ENCODE data around the gene TMSB4X.
A peak's percentile ranks its signal among the peaks of the same experiment; 100 is the strongest.
"Not testable (repeated sequence)": the region's sequence is repeated elsewhere in the genome, so short reads cannot be mapped to it uniquely, and the experiment has no call there.

The TMSB4X gene

GRCh38 chrX:13009844-13010243 is 34.9 kb downstream of the TMSB4X start:
- Histone ChIP-seq H3K27me3 (ENCODE audit: control insufficient read depth, insufficient read depth, low read length) (no peaks in the 10 kb centered on the region), H3K36me3 (ENCODE audit: control insufficient read depth, insufficient read depth, low read length) (no peaks in the 10 kb centered on the region), H3K4me3 (ENCODE audit: low read length) (no peak overlapping the region), H3K4me1 (ENCODE audit: control insufficient read depth, insufficient read depth, low read length) (peaks cover 7% of the 10 kb centered on the region), H3K27ac (ENCODE audit: low read depth, low read length) (no peak overlapping the region), H3K9ac (ENCODE audit: low read length) (no peak overlapping the region)

GRCh38 chrX:13010546-13010945 is 35.6 kb downstream of the TMSB4X start:
- Histone ChIP-seq H3K4me1 (ENCODE audit: control insufficient read depth, insufficient read depth, low read length) (peaks cover 7% of the 10 kb centered on the region), H3K9ac (ENCODE audit: low read length) (no peak overlapping the region), H3K36me3 (ENCODE audit: control insufficient read depth, insufficient read depth, low read length) (no peaks in the 10 kb centered on the region), H3K27me3 (ENCODE audit: control insufficient read depth, insufficient read depth, low read length) (no peaks in the 10 kb centered on the region), H3K27ac (ENCODE audit: low read depth, low read length) (no peak overlapping the region), H3K4me3 (ENCODE audit: low read length) (no peak overlapping the region)

DNA sequence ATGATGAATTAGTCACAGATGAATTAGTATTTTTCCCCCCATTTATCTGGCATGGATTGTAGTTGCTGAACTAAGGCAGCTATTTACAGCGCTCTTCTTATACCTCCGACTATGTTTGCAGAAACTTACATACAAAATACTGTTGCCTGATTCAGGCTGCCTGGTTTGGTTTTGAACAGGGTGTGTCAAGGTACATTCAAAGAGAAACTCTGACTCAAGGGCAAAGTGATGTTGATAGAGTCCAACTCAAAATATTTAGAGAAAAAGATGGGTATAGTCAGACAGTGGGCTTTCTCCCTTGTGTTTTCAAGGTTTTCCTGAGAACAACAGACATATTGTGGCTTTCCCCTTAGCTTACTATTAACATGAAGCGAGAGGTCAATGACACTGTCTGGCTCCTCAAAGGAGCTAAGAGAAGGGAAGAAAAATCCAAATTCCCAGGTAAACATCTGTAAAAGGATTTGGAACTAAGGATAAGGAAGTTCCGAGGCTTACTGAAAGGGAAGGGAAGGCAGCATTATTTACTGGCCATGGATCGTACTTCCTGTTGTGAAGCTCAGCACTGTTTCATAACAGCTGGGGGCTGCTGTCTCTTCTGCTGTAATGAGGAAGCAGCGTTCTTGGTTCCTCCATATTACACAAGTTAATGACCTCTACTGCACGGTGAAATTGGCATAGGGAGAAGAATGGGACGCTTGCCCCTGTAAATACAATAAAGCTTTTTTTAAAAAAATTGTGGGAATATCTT is 38.6 kb downstream of the TMSB4X start:
- Histone ChIP-seq H3K27ac (ENCODE audit: low read depth, low read length) (peak overlapping the region; percentile 60), H3K9ac (ENCODE audit: low read length) (no peak overlapping the region)

GRCh38 chrX:13014111-13015096 is 39.5 kb downstream of the TMSB4X start:
- no peaks in the 10 kb centered on the region for H3K36me3 ChIP-seq (ENCODE audit: control insufficient read depth, insufficient read depth, low read length)
- no peaks in the 10 kb centered on the region for H3K4me1 ChIP-seq (ENCODE audit: control insufficient read depth, insufficient read depth, low read length)
- no peak overlapping the region for H3K9ac ChIP-seq (ENCODE audit: low read length)
- no peaks in the 10 kb centered on the region for H3K27me3 ChIP-seq (ENCODE audit: control insufficient read depth, insufficient read depth, low read length)
- H3K27ac ChIP-seq (ENCODE audit: low read depth, low read length) = no peak overlapping the region
- no peak overlapping the region for H3K4me3 ChIP-seq (ENCODE audit: low read length)

More for the DNA sequence above, 38.6 kb downstream of the TMSB4X start:
- Histone ChIP-seq H3K4me3 (ENCODE audit: low read length) (no peak overlapping the region), H3K4me1 (ENCODE audit: control insufficient read depth, insufficient read depth, low read length) (no peaks in the 10 kb centered on the region), H3K36me3 (ENCODE audit: control insufficient read depth, insufficient read depth, low read length) (no peaks in the 10 kb centered on the region), H3K27me3 (ENCODE audit: control insufficient read depth, insufficient read depth, low read length) (no peaks in the 10 kb centered on the region)

DNA sequence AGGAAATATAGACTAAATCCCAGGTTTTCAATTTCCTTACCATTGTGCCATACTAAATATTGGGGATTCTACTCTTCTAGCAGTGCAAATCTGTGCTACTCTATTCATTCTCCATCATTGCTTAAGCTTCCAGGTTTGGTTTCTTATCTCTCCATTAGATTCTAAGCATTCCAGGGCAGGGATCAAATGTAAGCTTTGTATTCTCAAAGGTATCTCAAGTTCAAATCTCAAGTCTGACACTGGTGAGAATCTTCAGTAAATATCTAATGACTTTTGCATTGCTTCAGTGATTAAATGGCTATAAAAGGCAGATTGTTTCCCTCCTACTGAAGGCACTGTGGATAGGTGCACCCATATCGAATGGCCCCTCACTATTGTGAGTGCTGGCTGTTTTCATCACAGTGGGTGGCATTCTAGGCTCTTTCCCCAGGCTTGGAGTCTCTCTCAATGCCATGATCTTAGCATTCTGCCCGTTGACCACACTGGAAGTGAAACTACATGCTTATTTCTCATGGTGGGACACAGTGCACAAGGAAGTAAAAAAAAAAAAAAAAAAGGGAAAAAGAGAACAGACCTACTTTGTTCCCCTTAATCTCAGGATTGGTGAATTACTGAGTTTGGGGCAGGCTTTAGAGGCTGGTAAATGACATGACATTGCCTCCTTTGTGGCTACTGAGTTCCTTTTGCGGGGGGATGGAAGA is 40.8 kb downstream of the TMSB4X start:
- H3K27ac ChIP-seq (ENCODE audit: low read depth, low read length) = no peak overlapping the region
- no peaks in the 10 kb centered on the region for H3K4me1 ChIP-seq (ENCODE audit: control insufficient read depth, insufficient read depth, low read length)
- H3K36me3 ChIP-seq (ENCODE audit: control insufficient read depth, insufficient read depth, low read length) = no peaks in the 10 kb centered on the region
- no peaks in the 10 kb centered on the region for H3K27me3 ChIP-seq (ENCODE audit: control insufficient read depth, insufficient read depth, low read length)
- no peak overlapping the region for H3K4me3 ChIP-seq (ENCODE audit: low read length)
- no peak overlapping the region for H3K9ac ChIP-seq (ENCODE audit: low read length)

DNA sequence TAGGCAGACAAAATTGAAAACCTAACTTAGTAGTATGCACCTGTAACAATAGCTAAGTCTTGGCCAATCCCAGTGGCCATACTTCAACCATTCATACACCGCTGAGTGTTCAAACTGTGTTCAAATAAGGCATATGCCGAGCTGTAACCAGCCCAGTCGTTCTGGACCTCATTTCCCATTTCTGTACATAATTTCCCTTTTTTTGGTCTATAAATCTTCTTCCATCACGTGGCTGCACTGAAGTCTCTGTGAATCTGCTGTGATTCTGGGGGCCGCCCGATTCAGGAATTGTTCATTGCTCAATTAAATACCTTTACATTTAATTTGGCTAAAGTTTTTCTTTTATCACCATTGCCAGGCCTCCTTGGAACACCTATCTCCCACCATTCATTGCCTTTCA is 41.8 kb downstream of the TMSB4X start:
- H3K4me3 ChIP-seq (ENCODE audit: low read length); H3K9ac ChIP-seq (ENCODE audit: low read length); H3K4me1 ChIP-seq (ENCODE audit: control insufficient read depth, insufficient read depth, low read length); H3K27me3 ChIP-seq (ENCODE audit: control insufficient read depth, insufficient read depth, low read length); H3K27ac ChIP-seq (ENCODE audit: low read depth, low read length); H3K36me3 ChIP-seq (ENCODE audit: control insufficient read depth, insufficient read depth, low read length): not testable (repeated sequence)

GRCh38 chrX:13022926-13023325 is 48.0 kb downstream of the TMSB4X start:
- H3K27me3 ChIP-seq (ENCODE audit: control insufficient read depth, insufficient read depth, low read length) = no peaks in the 10 kb centered on the region
- H3K4me1 ChIP-seq (ENCODE audit: control insufficient read depth, insufficient read depth, low read length) = no peaks in the 10 kb centered on the region
- no peak overlapping the region for H3K9ac ChIP-seq (ENCODE audit: low read length)
- H3K4me3 ChIP-seq (ENCODE audit: low read length) = no peak overlapping the region
- no peak overlapping the region for H3K27ac ChIP-seq (ENCODE audit: low read depth, low read length)
- H3K36me3 ChIP-seq (ENCODE audit: control insufficient read depth, insufficient read depth, low read length) = no peaks in the 10 kb centered on the region

GRCh38 chrX:13023567-13023966 is 48.7 kb downstream of the TMSB4X start:
- Histone ChIP-seq H3K27me3 (ENCODE audit: control insufficient read depth, insufficient read depth, low read length) (no peaks in the 10 kb centered on the region), H3K9ac (ENCODE audit: low read length) (no peak overlapping the region), H3K27ac (ENCODE audit: low read depth, low read length) (no peak overlapping the region), H3K4me3 (ENCODE audit: low read length) (no peak overlapping the region), H3K36me3 (ENCODE audit: control insufficient read depth, insufficient read depth, low read length) (no peaks in the 10 kb centered on the region), H3K4me1 (ENCODE audit: control insufficient read depth, insufficient read depth, low read length) (no peaks in the 10 kb centered on the region)

- H3K9ac ChIP-seq (ENCODE audit: low read length) = no peak overlapping the region
- no peak overlapping the region for H3K4me3 ChIP-seq (ENCODE audit: low read length)
- no peaks in the 10 kb centered on the region for H3K4me1 ChIP-seq (ENCODE audit: control insufficient read depth, insufficient read depth, low read length)
- H3K27me3 ChIP-seq (ENCODE audit: control insufficient read depth, insufficient read depth, low read length) = no peaks in the 10 kb centered on the region
- no peak overlapping the region for H3K27ac ChIP-seq (ENCODE audit: low read depth, low read length)
- no peaks in the 10 kb centered on the region for H3K36me3 ChIP-seq (ENCODE audit: control insufficient read depth, insufficient read depth, low read length)
These were observed 49.1 kb downstream of the TMSB4X start for GRCh38 chrX:13023979-13024378.

- Histone ChIP-seq H3K4me1 (ENCODE audit: control insufficient read depth, insufficient read depth, low read length) (peaks cover 3% of the 10 kb centered on the region), H3K4me3 (ENCODE audit: low read length) (no peak overlapping the region), H3K9ac (ENCODE audit: low read length) (no peak overlapping the region), H3K27me3 (ENCODE audit: control insufficient read depth, insufficient read depth, low read length) (no peaks in the 10 kb centered on the region), H3K27ac (ENCODE audit: low read depth, low read length) (no peak overlapping the region), H3K36me3 (ENCODE audit: control insufficient read depth, insufficient read depth, low read length) (no peaks in the 10 kb centered on the region)
These were observed 50.1 kb downstream of the TMSB4X start for GRCh38 chrX:13024986-13025385.

Data from rectal smooth muscle tissue (tissue), 1 donor.